T-helper 17 cell (primary cell): ENCODE data around the gene AKR1C1. TPM values are rescaled to one million over a fixed set of nuclear protein-coding genes. Genes with fewer than 3 reads are reported as not detected.
"Not testable (repeated sequence)": the region's sequence is repeated elsewhere in the genome, so short reads cannot be mapped to it uniquely, and the experiment has no call there.

ENCODE experiments used
- ATAC-seq: fragments of 150-1000 bp; cut with Tn5 transposase; 2 replicates; pipeline ENCODE4 v1.10.0; 2021; ENCODE audit warnings: mild to moderate bottlenecking, moderate library complexity
- DNase-seq, 3 donors: peaks; one replicate each; pipeline versions ENCODE4 v3.0.0 to v3.0.0-alpha.2; 2020 to 2021
- H3K9me3 ChIP-seq: one replicate; pipeline ENCODE4 v1.7.0; 2013; ENCODE audit warnings: low read length, mild to moderate bottlenecking; ENCODE audit not compliant: control insufficient read depth, poor library complexity, severe bottlenecking
- H3K27ac Mint-ChIP-seq: one replicate; pipeline ENCODE4 v1.8.0; 2022; ENCODE audit warnings: mild to moderate bottlenecking, moderate library complexity, mixed read lengths
- H3K27me3 Mint-ChIP-seq: one replicate; pipeline ENCODE4 v1.8.0; 2022; ENCODE audit warnings: mixed read lengths
- H3K36me3 Mint-ChIP-seq: one replicate; pipeline ENCODE4 v1.8.0; 2022; ENCODE audit warnings: low read depth, mixed read lengths
- H3K4me1 Mint-ChIP-seq: one replicate; pipeline ENCODE4 v1.8.0; 2022; ENCODE audit warnings: mild to moderate bottlenecking, mixed read lengths
- H3K4me3 Mint-ChIP-seq: one replicate; pipeline ENCODE4 v1.8.0; 2022; ENCODE audit warnings: mild to moderate bottlenecking, moderate library complexity, mixed read lengths
- total RNA-seq, 4 donors: library from RNA in 2 of 4; stranded (reverse) in 2 of 4; gene quantifications; one replicate each; pipeline ENCODE4 v1.2.3 and lab custom pipeline; 2022 to 2026

The AKR1C1 gene
- total RNA-seq, 2 donors from 2014 or later: 1.0 to 1.2 TPM

DNA sequence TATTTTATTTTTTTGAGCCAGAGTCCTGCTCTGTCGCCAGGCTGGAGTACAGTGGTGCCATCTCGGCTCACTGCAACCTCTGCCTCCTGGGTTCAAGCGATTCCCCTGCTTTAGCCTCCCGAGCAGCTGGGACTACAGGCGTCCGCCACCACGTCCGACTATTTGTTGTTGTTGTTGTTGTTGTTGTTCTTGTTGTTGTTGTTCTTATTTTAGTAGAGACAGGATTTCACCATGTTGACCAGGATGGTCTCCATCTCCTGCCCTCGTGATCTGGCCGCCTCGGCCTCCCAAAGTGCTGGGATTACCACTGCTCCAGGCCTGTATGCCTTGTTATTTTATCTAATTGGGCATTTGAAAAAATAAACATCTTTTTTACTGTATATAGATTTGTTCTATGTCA is 1.7 kb upstream of the AKR1C1 start:
- not testable (repeated sequence) for DNase-seq, H3K27me3 Mint-ChIP-seq, H3K4me1 Mint-ChIP-seq, H3K9me3 ChIP-seq, H3K27ac Mint-ChIP-seq, ATAC-seq, H3K36me3 Mint-ChIP-seq, H3K4me3 Mint-ChIP-seq

GRCh38 chr10:4962308-4962707 is 907 bp upstream of the AKR1C1 start:
- not testable (repeated sequence) for H3K9me3 ChIP-seq, H3K4me1 Mint-ChIP-seq, DNase-seq, ATAC-seq, H3K4me3 Mint-ChIP-seq, H3K27ac Mint-ChIP-seq, H3K36me3 Mint-ChIP-seq, H3K27me3 Mint-ChIP-seq

DNA sequence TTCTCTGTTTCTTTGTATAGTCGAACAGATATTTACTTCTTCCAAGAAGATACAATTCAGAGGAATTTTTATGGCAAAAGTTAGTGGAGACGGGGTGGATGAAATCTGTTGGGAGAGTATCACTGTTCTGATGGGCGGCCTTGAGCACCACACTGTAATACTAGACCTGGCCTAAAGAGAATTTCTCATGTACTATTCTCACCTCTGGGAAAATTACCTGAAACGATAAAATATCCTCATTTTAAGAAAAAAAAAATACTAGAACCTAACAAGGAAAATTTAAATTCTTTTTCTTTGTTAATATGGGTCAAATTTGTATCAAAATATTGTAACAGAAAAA is 570 bp downstream of the AKR1C1 start:
- H3K4me1 Mint-ChIP-seq, DNase-seq, H3K27ac Mint-ChIP-seq, ATAC-seq, H3K4me3 Mint-ChIP-seq, H3K9me3 ChIP-seq, H3K27me3 Mint-ChIP-seq, H3K36me3 Mint-ChIP-seq: not testable (repeated sequence)

DNA sequence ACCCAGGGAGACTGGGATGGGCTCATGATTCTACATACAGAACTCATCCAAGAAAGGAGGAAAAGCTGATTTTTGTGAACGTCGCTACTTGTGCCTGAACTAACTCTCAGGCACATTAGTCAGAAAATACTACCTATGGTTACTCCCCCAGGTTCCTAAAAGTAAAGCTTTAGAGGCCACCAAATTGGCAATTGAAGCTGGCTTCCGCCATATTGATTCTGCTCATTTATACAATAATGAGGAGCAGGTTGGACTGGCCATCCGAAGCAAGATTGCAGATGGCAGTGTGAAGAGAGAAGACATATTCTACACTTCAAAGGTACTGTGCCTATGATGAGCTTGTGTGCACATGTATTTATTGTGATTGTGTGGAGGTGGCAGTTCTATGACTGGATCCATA is 2.5 kb downstream of the AKR1C1 start:
- not testable (repeated sequence) for ATAC-seq, H3K36me3 Mint-ChIP-seq, H3K9me3 ChIP-seq, H3K4me1 Mint-ChIP-seq, H3K27ac Mint-ChIP-seq, H3K4me3 Mint-ChIP-seq, H3K27me3 Mint-ChIP-seq, DNase-seq

- ATAC-seq, H3K4me3 Mint-ChIP-seq: not testable (repeated sequence)
Measured at GRCh38 chr10:4967189-4967588, 4.0 kb downstream of the AKR1C1 start.

DNA sequence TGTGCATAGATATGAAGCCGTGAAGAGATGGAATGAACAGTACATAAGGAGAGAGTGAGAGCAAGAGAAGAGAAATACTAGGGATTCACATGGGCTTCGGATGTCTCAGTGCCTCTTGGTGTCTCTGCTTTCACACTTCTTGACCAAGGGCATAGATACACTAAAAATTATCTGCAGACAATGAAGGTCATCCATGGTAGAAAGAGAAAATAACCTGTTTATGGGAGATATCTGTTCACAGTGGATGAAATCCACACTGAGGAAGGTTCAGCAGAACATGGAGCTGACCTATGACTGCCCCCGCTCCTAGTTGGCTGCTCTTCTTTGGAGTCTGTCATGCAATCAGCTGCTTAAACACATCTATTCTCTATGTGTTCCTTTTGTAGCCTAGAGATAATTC is 6.1 kb downstream of the AKR1C1 start:
- H3K4me1 Mint-ChIP-seq, H3K27ac Mint-ChIP-seq, H3K4me3 Mint-ChIP-seq, H3K36me3 Mint-ChIP-seq, DNase-seq, H3K9me3 ChIP-seq, ATAC-seq, H3K27me3 Mint-ChIP-seq: not testable (repeated sequence)

More at GRCh38 chr10:4967189-4967588, 4.0 kb downstream of the AKR1C1 start:
- not testable (repeated sequence) for H3K4me1 Mint-ChIP-seq, H3K27ac Mint-ChIP-seq, H3K9me3 ChIP-seq, H3K27me3 Mint-ChIP-seq, H3K36me3 Mint-ChIP-seq, DNase-seq

DNA sequence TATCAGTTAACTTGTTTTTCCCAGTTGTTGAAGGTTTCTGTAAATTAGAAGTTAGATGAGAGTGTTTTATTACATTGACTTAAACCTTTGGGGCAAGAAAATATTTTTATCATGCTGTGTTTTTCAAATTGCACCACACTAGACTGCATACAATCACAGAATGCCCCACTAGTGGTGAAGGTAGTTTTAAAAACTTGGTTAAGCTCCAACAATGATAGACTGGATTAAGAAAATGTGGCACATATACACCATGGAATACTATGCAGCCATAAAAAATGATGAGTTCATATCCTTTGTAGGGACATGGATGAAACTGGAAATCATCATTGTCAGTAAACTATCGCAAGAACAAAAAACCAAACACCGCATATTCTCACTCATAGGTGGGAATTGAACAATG is 7.1 kb downstream of the AKR1C1 start:
- H3K27me3 Mint-ChIP-seq, H3K9me3 ChIP-seq, H3K36me3 Mint-ChIP-seq, H3K27ac Mint-ChIP-seq, DNase-seq, ATAC-seq, H3K4me1 Mint-ChIP-seq, H3K4me3 Mint-ChIP-seq: not testable (repeated sequence)

GRCh38 chr10:4972369-4973142 is 9.3 kb downstream of the AKR1C1 start:
- DNase-seq, H3K27ac Mint-ChIP-seq, H3K4me3 Mint-ChIP-seq, H3K4me1 Mint-ChIP-seq, H3K27me3 Mint-ChIP-seq, H3K9me3 ChIP-seq, H3K36me3 Mint-ChIP-seq, ATAC-seq: not testable (repeated sequence)

GRCh38 chr10:4973294-4973693 is 10.1 kb downstream of the AKR1C1 start:
- not testable (repeated sequence) for DNase-seq, H3K27ac Mint-ChIP-seq, H3K4me3 Mint-ChIP-seq, H3K36me3 Mint-ChIP-seq, H3K27me3 Mint-ChIP-seq, H3K4me1 Mint-ChIP-seq, ATAC-seq, H3K9me3 ChIP-seq

GRCh38 chr10:4974400-4974799 is 11.2 kb downstream of the AKR1C1 start:
- not testable (repeated sequence) for H3K9me3 ChIP-seq, H3K4me3 Mint-ChIP-seq, H3K36me3 Mint-ChIP-seq, H3K27me3 Mint-ChIP-seq, H3K27ac Mint-ChIP-seq, DNase-seq, H3K4me1 Mint-ChIP-seq, ATAC-seq

DNA sequence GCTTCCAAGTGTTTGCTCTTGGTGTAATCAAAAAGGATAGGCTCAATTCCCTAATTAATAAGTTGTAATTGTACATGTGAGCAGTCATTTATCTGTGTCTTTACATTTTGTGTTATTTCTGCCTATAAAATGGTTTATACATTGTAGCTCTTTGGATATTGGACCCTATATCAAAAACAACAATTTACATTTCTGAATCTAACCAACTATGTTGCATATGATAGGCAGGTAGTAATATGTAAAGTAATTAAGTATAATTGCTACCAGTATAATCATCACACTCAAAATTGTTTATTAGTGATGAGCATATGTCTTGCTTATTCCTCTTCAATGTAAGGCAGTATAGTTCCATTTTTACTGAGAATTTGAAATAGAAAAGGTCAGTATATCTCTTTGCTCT is 13.8 kb downstream of the AKR1C1 start:
- ATAC-seq (no peak), DNase-seq (no peak)
- H3K4me3 Mint-ChIP-seq: no peak overlapping the region
- no peaks in the 10 kb centered on the region for H3K9me3 ChIP-seq
- H3K27ac Mint-ChIP-seq: no peak overlapping the region
- peaks cover 2% of the 10 kb centered on the region for H3K36me3 Mint-ChIP-seq
- peaks cover 16% of the 10 kb centered on the region for H3K27me3 Mint-ChIP-seq
- peaks cover 8% of the 10 kb centered on the region for H3K4me1 Mint-ChIP-seq

GRCh38 chr10:4978870-4979269 is 15.7 kb downstream of the AKR1C1 start:
- Mint-ChIP-seq H3K27me3 (peaks cover 20% of the 10 kb centered on the region), H3K4me3 (no peak overlapping the region)
- ATAC-seq: no peak

GRCh38 chr10:4980793-4981192 is 17.6 kb downstream of the AKR1C1 start:
- Mint-ChIP-seq H3K4me1 (peaks cover 8% of the 10 kb centered on the region), H3K27ac (no peak overlapping the region), H3K4me3 (no peak overlapping the region), H3K36me3 (peaks cover 2% of the 10 kb centered on the region), H3K27me3 (peaks cover 34% of the 10 kb centered on the region)
- DNase-seq: no peak
- ATAC-seq: no peak
- no peaks in the 10 kb centered on the region for H3K9me3 ChIP-seq

More at GRCh38 chr10:4978870-4979269, 15.7 kb downstream of the AKR1C1 start:
- DNase-seq: no peak
- Mint-ChIP-seq H3K27ac (no peak overlapping the region), H3K4me1 (peaks cover 8% of the 10 kb centered on the region), H3K36me3 (peaks cover 2% of the 10 kb centered on the region)
- H3K9me3 ChIP-seq: no peaks in the 10 kb centered on the region

DNA sequence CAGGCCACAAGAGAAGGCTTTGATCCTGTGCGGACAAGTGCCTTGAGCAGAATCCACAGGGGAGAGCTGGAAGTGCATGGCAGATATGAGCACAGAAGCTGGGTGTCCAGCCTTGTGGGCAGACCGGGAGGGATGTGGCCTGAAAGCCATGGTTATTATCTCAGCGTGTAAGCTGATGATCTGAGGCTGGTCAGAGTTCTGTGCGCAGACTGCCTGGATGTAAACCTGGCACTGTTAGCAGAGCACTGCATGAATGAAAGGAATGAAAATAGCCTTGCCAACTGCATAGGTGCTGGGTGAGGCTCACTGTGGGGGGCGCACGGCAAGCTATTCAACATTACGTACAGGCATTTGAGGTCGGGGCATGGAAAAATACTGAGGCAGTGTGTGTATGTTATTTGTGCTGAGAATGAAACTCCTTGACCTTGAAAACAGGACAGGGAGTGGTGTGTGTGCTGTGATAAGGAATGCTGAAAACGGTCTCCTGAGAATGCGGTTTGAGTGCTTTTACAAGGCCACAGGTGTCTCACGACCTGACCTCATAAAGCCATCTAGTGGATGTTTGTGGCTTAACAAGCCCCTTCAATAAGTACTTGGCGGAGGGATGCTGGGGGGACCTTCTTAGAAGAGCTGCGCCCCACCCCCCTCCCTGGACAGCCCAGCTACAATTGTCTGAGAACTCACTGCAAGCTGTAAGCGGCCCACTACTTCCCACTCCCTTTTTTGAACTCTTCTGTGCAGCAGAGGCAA is 18.7 kb downstream of the AKR1C1 start:
- peaks cover 45% of the 10 kb centered on the region for H3K27me3 Mint-ChIP-seq
- H3K4me3 Mint-ChIP-seq: no peak overlapping the region
- H3K27ac Mint-ChIP-seq: no peak overlapping the region
- peaks cover 8% of the 10 kb centered on the region for H3K4me1 Mint-ChIP-seq
- ATAC-seq (no peak), DNase-seq (no peak)
- H3K9me3 ChIP-seq: no peaks in the 10 kb centered on the region
- H3K36me3 Mint-ChIP-seq: peaks cover 2% of the 10 kb centered on the region
